Sigmoid colon (tissue), 7 donors: Measurements from ENCODE around the gene TNS1. TPM values are rescaled to one million over a fixed set of nuclear protein-coding genes. Genes with fewer than 3 reads are reported as not detected.

Source experiments
- DNase-seq: peaks from one replicate; pipeline ENCODE4 v3.0.0-alpha.2; 2019
- H3K27ac ChIP-seq, 4 donors: fragments of 200-600 bp; sonication (generic); one replicate each; pipeline ENCODE4 v1.5.1; 2016 to 2019; ENCODE audit warnings: mild to moderate bottlenecking in 1 of 4
- H3K27me3 ChIP-seq, 3 donors: fragments of 200-600 bp; sonication (generic); one replicate each; pipeline ENCODE4 v1.5.1; 2019; ENCODE audit warnings: mild to moderate bottlenecking in 1 of 3
- H3K36me3 ChIP-seq, 4 donors: fragments of 200-600 bp; sonication (generic); one replicate each; pipeline ENCODE4 v1.5.1; 2016 to 2019
- H3K4me1 ChIP-seq, 4 donors: fragments of 200-600 bp; sonication (generic); one replicate each; pipeline ENCODE4 v1.5.1; 2017 to 2019
- H3K4me3 ChIP-seq, 4 donors: fragments of 200-600 bp; sonication (generic); one replicate each; pipeline ENCODE4 v1.5.1; 2017 to 2019; ENCODE audit warnings: mild to moderate bottlenecking in 2 of 4, moderate library complexity in 1 of 4
- H3K9me3 ChIP-seq, 4 donors: fragments of 200-600 bp in 3 of 4; sonication (generic) in 3 of 4; one replicate each; pipeline versions ENCODE4 v1.5.1 to v1.6.1; 2013 to 2019
- CTCF ChIP-seq, 4 experiments: fragments of 450-650 bp in 3 of 4; fragments of 200-600 bp in 1 of 4; IDR thresholded peaks; one replicate each; pipeline ENCODE4 v1.5.1; 2016 to 2019; ENCODE audit warnings: antibody characterized with exemption in 4 of 4, mild to moderate bottlenecking in 3 of 4, moderate library complexity in 2 of 4
- EP300 ChIP-seq, 4 donors: sonication (generic); formaldehyde crosslinking; IDR thresholded peaks; one replicate each; pipeline ENCODE4 v1.6.1; 2017; ENCODE audit warnings: antibody characterized with exemption in 4 of 4
- POLR2A ChIP-seq, 2 donors: fragments of 450-650 bp; IDR thresholded peaks; one replicate each; pipeline ENCODE4 v1.6.1; 2016; ENCODE audit warnings: antibody characterized with exemption in 2 of 2, mild to moderate bottlenecking in 2 of 2, moderate library complexity in 2 of 2
- POLR2AphosphoS5 ChIP-seq, 4 donors: sonication (generic); formaldehyde crosslinking; IDR thresholded peaks; one replicate each; pipeline ENCODE4 v1.6.1; 2017; ENCODE audit warnings: antibody characterized with exemption in 4 of 4
- WGBS, 2 donors: extraction: QIAGEN DNeasy Blood & Tissue Kit; methylation state at CpG; one replicate each; pipeline ENCODE4 v1.1.7; 2013; 5-methylcytosine and 5-hydroxymethylcytosine counted together
- intact Hi-C: fragments of 100-400 bp; cut with DNase I; formaldehyde crosslinking; loops from one replicate; pipeline ENCODE4 v1.15.1; 2023
- polyA plus RNA-seq, 3 donors: library from polyadenylated mRNA; stranded (reverse); fragments of 200-250 nt; gene quantifications; one replicate each; pipeline ENCODE4 v1.2.3, GENCODE V29; 2013
- total RNA-seq, 4 donors: library from RNA; depleted of rRNA; stranded (reverse); fragments of >200 nt; gene quantifications; one replicate each; pipeline ENCODE4 v1.1.0, GENCODE V29; 2016
- donor health status: healthy with polysubstance abuse.
- donor health status: Bipolar disorder and iron deficiency.
- donor health status: healthy.

Gene TNS1
- total and polyA plus RNA-seq, 7 donors: 3.7 to 1,607 (median 444) TPM

GRCh38 chr2:217870528-217871011, 132.2 kb downstream of the TNS1 start:
- H3K9me3 ChIP-seq: no peaks in the 10 kb centered on the region
- H3K4me1 ChIP-seq: peaks cover 0 to 94% (median 79%) of the 10 kb centered on the region in 4 donors
- no peaks in the 10 kb centered on the region for H3K27me3 ChIP-seq
- no peak overlapping the region for H3K4me3 ChIP-seq
- intact Hi-C loops: no loop called here
- TF ChIP-seq CTCF (IDR thresholded peaks at IDR 0.05) (no peak), POLR2AphosphoS5 (IDR thresholded peaks at IDR 0.05) (peak in 1 of 4 donors; percentile 4)
- no peak for DNase-seq
- peak overlapping the region; percentile 57 to 98 (median 80) for H3K27ac ChIP-seq
- H3K36me3 ChIP-seq: peaks cover 47 to 97% (median 86%) of the 10 kb centered on the region in 4 donors
- WGBS, 2 donors: 88 to 91% methylated on average over 13 of the region's 13 CpGs

- H3K4me3 ChIP-seq: no peak overlapping the region
- TF ChIP-seq POLR2AphosphoS5 (IDR thresholded peaks at IDR 0.05): peak; percentile 76 to 91 (median 80)
- TF ChIP-seq CTCF (IDR thresholded peaks at IDR 0.05): no peak
- TF ChIP-seq POLR2A (IDR thresholded peaks at IDR 0.05): no peak
- TF ChIP-seq EP300 (IDR thresholded peaks at IDR 0.05): peak in 1 of 4 donors; percentile 79
- peak; percentile 89 for DNase-seq
- peaks cover 0 to 94% (median 84%) of the 10 kb centered on the region in 4 donors for H3K4me1 ChIP-seq
- H3K9me3 ChIP-seq: no peaks in the 10 kb centered on the region
- 76 to 82% methylated on average over 3 of the region's 3 CpGs for WGBS, 2 donors
- peaks cover 48 to 98% (median 88%) of the 10 kb centered on the region in 4 donors for H3K36me3 ChIP-seq
- peak overlapping the region; percentile 57 to 98 (median 80) for H3K27ac ChIP-seq
- intact Hi-C loops: no loop called here
- H3K27me3 ChIP-seq: no peaks in the 10 kb centered on the region
These were observed 133.9 kb downstream of the TNS1 start for GRCh38 chr2:217868911-217869334.

- 77 to 82% methylated on average over 5 of the region's 5 CpGs for WGBS, 2 donors
- Histone ChIP-seq H3K36me3 (peaks cover 48 to 98% (median 88%) of the 10 kb centered on the region in 4 donors), H3K27ac (peak overlapping the region; percentile 57 to 98 (median 80)), H3K4me3 (no peak overlapping the region), H3K4me1 (peaks cover 0 to 96% (median 85%) of the 10 kb centered on the region in 4 donors), H3K27me3 (no peaks in the 10 kb centered on the region), H3K9me3 (no peaks in the 10 kb centered on the region)
- DNase-seq: no peak
- TF ChIP-seq CTCF (IDR thresholded peaks at IDR 0.05): no peak
- TF ChIP-seq POLR2A (IDR thresholded peaks at IDR 0.05): no peak
- TF ChIP-seq POLR2AphosphoS5 (IDR thresholded peaks at IDR 0.05): peak in 1 of 4 donors; percentile 16
- intact Hi-C loops: no loop called here
These were observed 134.4 kb downstream of the TNS1 start for GRCh38 chr2:217868265-217868892.

- Histone ChIP-seq H3K4me3 (no peak overlapping the region), H3K27ac (peak overlapping the region; percentile 14 to 98 (median 65)), H3K36me3 (peaks cover 57 to 98% (median 90%) of the 10 kb centered on the region in 4 donors), H3K9me3 (no peaks in the 10 kb centered on the region), H3K27me3 (no peaks in the 10 kb centered on the region), H3K4me1 (peaks cover 0 to 98% (median 87%) of the 10 kb centered on the region in 4 donors)
- no peak for DNase-seq
- TF ChIP-seq EP300 (IDR thresholded peaks at IDR 0.05) (no peak), CTCF (IDR thresholded peaks at IDR 0.05) (no peak), POLR2A (IDR thresholded peaks at IDR 0.05) (no peak), POLR2AphosphoS5 (IDR thresholded peaks at IDR 0.05) (no peak)
- WGBS, 2 donors: 86 to 88% methylated on average over 3 of the region's 3 CpGs
- intact Hi-C loops: no loop called here
These were observed 136.3 kb downstream of the TNS1 start for GRCh38 chr2:217866457-217866856.
